LNCaP clone FGC (cell line): ENCODE data around the gene DNAH9.

Source experiments
- DNase-seq: peaks from one replicate; pipeline ENCODE4 v3.0.0-alpha.2; 2011; ENCODE audit warnings: low read depth
- H3K4me3 ChIP-seq: 2 replicates; pipeline ENCODE4 v1.5.1; 2011; ENCODE audit warnings: mild to moderate bottlenecking, low read depth, low read length, control low read depth
- TF ChIP-seq, protein P1 (sequence below): IDR thresholded peaks from 2 replicates; pipeline ENCODE4 v1.5.1; 2012; ENCODE audit warnings: mild to moderate bottlenecking; ENCODE audit not compliant: control insufficient read depth, insufficient read depth; ENCODE audit errors: extremely low read depth

Gene DNAH9

DNA sequence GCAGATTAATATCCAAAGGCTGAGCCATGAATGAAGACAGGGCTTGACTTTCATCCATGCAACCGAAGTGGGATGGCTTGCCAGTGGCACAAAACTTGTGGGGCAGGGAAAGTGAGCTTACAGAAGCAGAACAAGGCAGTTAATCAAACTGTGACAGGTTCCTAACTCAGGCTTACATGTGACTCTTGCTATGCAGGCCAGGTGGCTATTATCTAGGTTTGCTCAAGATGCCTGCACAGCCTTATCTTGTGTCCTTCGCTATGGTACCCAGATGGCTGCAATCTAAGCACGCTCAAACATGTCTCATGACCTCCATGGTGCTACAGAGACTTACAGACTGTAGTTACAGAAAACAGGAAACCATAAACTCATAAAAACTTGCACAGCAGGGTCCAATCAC, 8.6 kb upstream of the DNAH9 start:
- TF ChIP-seq, protein P1, sequence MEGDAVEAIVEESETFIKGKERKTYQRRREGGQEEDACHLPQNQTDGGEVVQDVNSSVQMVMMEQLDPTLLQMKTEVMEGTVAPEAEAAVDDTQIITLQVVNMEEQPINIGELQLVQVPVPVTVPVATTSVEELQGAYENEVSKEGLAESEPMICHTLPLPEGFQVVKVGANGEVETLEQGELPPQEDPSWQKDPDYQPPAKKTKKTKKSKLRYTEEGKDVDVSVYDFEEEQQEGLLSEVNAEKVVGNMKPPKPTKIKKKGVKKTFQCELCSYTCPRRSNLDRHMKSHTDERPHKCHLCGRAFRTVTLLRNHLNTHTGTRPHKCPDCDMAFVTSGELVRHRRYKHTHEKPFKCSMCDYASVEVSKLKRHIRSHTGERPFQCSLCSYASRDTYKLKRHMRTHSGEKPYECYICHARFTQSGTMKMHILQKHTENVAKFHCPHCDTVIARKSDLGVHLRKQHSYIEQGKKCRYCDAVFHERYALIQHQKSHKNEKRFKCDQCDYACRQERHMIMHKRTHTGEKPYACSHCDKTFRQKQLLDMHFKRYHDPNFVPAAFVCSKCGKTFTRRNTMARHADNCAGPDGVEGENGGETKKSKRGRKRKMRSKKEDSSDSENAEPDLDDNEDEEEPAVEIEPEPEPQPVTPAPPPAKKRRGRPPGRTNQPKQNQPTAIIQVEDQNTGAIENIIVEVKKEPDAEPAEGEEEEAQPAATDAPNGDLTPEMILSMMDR: no peak

DNA sequence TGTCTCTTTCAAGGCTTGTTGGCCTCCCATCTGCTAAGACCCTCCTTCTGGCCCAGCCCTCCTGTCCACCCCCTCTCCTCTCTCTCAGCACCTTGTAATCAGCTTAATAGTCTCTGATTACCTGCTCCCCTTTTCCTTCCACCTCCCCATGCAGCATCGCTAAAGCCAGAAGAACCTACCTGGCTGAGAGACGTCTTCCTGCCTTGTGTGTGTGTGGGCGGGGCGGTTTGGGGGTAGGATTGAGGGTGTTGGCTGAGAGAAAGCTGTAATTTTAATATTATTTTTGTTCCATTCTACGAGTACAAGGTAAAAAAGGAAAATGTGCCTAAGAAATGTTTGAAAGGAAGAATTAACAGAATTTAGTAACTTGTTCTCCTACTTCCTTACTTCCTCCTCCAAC, 3.4 kb downstream of the DNAH9 start:
- no peak overlapping the region for H3K4me3 ChIP-seq
- TF ChIP-seq, protein P1: no peak
- no peak for DNase-seq

More for the DNA sequence above, 8.6 kb upstream of the DNAH9 start:
- H3K4me3 ChIP-seq: no peak overlapping the region
- no peak for DNase-seq

DNA sequence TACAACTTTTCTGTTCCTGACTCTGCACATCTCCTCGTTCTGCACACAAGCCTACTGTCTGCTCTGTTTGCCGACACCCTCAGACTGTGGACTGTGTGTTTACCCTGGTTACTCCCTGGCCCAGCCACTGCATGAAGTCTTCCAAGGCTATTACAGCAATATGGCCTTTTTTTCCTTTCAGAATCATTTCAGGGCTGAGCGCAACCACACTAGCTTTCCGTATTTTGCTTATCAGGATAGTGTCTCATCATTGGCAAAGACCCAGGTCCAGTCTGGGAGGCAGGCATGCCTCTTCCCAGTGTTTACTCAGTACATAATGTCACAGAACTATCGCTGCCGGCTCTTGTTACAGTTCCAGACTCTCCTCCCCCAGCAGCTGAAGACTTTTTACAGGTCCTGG, 10.1 kb downstream of the DNAH9 start:
- TF ChIP-seq, protein P1: no peak

DNA sequence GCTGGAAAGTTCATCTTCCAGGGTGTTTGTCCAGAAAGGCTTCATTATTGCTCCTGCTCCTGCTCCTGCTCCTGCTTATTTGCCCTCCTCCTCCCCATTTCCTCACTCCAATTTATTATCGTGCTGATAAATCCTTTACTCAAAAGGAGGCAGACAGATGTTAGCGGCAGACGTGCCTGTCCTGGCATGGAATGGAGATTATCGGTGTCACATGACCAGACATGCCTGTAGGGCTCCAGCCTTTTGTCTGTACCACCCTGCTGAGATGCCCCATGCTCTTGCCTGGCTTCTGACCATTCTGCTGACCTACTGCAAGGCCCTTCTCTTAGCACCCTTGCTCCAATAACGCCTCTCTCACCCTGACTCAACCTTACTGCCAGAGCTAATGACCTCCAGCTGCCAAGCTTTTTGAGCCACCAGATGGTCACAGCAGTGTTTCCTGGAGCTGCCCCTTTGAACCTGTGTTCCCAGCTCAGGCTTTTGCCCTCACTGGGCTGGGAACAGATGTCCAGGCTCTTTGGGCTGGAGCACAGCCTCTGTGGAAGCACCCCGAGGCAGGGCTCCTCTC, 12.8 kb downstream of the DNAH9 start:
- H3K4me3 ChIP-seq: no peak overlapping the region
- no peak for DNase-seq
- TF ChIP-seq, protein P1: no peak

More for the DNA sequence above, 10.1 kb downstream of the DNAH9 start:
- peak; percentile 92 for DNase-seq
- H3K4me3 ChIP-seq: peak overlapping the region; percentile 5; the same call in 1 of the 2 replicates

DNA sequence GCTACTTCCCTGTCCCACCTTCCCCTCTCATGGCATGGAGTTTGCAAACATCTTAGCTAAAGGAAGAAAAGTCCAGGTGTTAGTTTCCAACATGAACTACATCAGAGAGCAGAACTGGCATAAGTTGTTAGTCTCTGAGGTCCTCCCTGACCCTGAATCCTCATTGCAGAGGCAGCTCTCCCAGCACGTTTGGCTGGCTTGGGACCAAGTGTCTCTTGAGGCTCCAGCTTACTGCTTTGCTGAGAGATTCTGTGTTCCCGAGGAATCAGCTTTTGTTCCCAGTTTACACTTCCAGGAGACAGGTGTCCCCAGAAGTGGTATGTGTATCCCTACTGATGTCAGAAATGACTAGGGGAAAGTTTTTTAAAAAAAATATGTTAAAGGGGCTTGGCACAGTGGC, 14.7 kb downstream of the DNAH9 start:
- DNase-seq: no peak
- H3K4me3 ChIP-seq: no peak overlapping the region
- TF ChIP-seq, protein P1: no peak

DNA sequence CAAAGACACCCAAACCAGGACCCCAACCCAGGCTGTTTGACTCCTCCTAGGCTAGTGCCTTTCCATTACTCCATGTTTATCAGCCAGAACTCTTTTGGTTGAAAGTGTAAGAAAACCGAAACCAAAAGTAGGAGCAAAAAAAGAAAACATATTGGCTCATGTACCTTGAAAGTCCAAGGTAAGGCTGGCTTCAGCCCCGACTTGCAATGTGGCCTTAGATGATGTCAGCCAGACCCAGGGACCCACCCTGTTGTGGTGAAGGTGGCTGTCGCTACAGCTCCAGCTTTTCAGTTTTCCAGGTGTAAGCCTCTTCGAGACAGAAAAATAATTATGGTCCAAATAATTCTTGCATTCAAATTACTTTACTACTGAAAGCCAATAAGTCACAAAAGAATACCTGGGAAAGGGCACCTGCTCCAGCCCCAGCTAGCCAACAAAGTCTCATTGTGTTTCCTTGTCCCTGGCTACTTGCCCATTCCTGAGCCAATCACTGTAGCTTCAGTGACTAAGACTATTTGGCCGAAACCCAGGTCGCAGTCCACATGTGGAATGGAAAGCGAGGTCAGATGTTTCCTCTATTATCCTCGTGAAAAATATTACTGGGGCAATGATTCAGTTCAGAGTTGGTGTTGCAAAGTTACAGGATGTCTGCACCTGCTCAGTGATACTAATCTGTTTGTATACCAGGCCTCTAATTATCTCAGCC, 20.7 kb downstream of the DNAH9 start:
- DNase-seq: no peak
- TF ChIP-seq, protein P1: no peak
- no peak overlapping the region for H3K4me3 ChIP-seq
